Measurements from ENCODE around the gene JAZF1.
A peak's percentile ranks its signal among the peaks of the same experiment; 100 is the strongest.

The JAZF1 gene

GRCh38 chr7:28069388-28069787 lies 111.2 kb downstream of the JAZF1 start:
- DNase-seq = no peak

GRCh38 chr7:28068811-28069216 lies 111.8 kb downstream of the JAZF1 start:
- DNase-seq = no peak

- DNase-seq = no peak
Observed at GRCh38 chr7:28067171-28067570, 113.4 kb downstream of the JAZF1 start.

DNA sequence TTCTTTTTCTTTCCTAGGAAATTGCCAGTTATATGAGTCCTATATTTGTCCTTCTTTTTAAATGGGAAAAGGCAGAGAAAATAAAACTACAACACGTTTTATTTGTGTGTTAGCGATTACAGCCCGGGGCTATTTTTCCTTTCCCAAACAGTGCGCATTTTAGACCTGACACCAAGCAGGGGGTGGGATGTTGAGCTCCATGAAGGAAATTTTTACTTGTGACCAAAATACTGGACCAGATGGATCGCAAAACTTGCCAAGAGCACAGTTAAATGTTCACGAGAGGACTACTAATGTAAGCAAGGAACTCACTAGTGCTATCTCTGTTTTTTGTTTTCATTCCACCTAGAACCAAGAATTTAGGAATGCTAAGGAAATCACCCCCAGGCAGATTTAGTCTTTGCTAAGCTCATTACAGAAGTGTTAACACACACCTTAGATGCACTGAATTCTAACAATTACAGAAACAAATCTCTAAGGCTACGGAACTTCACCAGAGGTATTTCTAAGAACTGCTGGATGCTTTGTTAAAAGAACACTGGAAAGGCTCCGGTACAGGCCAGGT lies 114.8 kb downstream of the JAZF1 start:
- no peak for DNase-seq

GRCh38 chr7:28065308-28065707 lies 115.3 kb downstream of the JAZF1 start:
- DNase-seq = no peak

DNA sequence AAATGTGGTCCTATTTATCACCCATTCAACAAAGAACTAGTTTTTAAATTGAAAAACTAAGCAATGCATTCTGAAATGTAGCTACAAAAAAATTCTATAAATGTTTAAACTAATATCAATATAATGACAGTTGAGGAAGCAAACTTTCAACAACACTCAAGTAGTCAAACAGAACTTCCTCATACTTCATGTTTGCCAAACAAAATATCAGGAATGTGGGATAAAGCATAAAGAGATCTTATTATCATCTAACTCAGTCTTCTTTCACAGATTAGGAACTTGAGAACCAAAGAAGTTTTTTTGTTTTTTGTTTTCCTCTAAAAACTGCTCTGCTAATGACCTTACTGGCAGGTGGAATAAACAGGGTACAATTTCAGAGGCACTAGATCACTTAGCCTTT lies 116.2 kb downstream of the JAZF1 start:
- no peak for DNase-seq

- DNase-seq = peak; percentile 57
Observed at GRCh38 chr7:28062197-28062991, 118.2 kb downstream of the JAZF1 start.

DNA sequence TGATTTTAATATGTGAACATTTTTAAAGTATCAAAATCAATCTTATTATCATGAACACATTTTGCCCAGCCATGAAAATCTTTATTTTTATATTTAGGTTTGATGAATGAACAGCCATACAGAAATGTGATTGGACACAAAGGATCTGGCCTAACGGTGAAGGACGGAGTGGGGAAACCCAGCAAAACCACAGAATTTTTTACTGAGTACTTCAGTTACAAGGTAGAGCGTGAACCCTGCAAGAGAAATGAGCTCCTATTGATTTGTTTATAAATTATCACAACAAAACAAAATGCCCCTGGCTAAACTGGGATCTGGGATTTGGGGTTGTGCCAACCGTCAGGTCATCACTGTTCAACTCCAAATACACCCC lies 118.8 kb downstream of the JAZF1 start:
- DNase-seq = no peak

DNA sequence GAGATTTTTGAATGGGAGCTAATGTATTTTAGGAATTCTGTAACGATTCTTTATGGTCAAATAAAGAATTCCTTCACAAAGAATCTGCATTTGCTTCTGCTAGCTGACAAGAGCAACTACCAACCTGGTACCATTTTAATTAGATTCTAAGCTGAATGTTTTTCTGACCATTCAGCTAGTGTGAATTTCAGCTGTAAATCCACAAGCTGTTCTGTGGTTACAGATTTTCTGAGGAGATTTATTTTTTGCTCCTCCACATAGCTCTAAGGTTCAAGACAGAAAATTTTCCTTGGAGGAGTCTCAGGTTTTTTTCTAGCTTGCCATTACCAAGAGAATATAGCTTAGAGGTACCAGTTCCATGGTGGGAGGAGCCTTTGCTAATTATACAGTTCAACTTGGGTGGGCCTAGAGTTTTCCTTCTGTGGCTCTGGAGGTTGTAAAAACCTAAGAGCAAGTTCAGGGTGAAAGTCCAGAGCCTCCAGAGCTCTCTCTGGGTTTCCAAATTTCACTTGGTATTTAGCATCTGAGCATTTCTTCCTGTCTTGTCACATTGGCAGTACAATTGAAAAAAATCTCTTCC lies 120.1 kb downstream of the JAZF1 start:
- DNase-seq = no peak

- no peak for DNase-seq
Observed at GRCh38 chr7:28055161-28055544, 125.4 kb downstream of the JAZF1 start.

GRCh38 chr7:28054531-28055160 lies 125.9 kb downstream of the JAZF1 start:
- DNase-seq = no peak

DNA sequence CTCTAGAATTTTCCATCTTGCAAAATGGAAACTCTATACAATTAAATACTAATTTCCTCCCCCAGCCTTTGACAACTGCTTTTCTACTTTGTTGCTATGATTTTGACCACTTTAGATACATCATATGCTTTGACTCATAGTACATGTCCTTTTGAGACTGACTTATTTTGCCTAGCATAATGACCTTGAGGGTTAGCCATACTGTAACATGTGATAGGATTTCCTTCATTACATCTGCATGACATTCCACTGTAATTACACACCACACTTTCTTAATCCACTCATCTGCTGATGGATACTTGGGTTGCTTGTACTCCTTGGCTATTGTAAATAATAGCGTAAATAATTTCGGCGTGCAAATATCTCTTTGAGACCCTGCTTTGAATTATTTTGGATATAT lies 127.7 kb downstream of the JAZF1 start:
- DNase-seq = no peak

GRCh38 chr7:28048694-28049093 lies 131.9 kb downstream of the JAZF1 start:
- DNase-seq = no peak

DNA sequence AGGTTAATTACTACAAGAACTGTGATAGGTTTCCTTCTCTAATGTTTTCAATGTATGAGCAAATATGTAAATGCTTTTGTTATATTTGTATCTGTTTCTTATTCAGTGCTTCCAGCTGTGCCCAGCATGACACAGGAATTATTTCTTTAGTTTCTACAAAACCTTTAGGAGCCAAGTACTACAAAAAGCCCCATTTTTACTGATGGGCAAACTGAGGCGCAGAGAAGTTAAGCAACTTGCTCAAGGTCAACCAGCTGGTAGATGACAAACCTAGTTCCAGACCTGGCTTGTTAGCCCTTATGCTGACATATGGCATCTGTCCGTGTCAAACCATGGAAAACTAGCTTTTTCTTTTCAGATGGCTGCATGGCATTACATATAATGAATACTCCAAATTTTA lies 134.6 kb downstream of the JAZF1 start:
- DNase-seq = no peak

- DNase-seq = no peak
Observed at GRCh38 chr7:28045592-28045991, 135.0 kb downstream of the JAZF1 start.

GRCh38 chr7:28044825-28045224 lies 135.8 kb downstream of the JAZF1 start:
- DNase-seq = no peak

GRCh38 chr7:28042721-28043120 lies 137.9 kb downstream of the JAZF1 start:
- no peak for DNase-seq

- peak; percentile 9 for DNase-seq
Observed at GRCh38 chr7:28041508-28042314, 138.9 kb downstream of the JAZF1 start.

DNA sequence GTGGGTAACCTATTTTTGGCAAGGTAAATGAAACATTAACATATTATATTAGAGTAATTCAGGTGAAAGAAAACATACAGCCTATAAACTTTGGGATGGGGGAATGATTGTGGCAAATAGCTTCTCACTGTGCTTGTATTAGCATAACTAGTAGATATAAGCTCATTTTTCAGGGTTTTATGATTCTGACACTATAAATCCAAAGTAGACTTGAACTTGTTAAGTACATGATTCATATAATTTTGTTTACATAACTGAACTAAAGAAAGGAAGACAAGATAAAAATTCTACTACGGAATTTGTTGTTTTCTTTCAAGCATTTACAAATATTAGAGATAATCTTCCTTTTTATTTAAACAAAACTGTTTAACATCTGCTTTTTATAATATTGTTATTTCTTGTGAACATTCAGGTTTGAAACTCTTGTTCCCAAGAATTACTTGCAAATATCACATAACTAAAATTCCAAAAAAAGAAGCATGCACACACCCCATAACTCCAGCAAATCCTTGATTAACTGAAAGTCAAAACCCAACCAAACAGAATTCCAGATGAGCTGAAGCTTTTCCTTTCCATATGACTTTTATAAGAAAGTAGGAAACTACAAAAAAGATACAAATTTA lies 142.3 kb downstream of the JAZF1 start:
- DNase-seq = no peak

DNA sequence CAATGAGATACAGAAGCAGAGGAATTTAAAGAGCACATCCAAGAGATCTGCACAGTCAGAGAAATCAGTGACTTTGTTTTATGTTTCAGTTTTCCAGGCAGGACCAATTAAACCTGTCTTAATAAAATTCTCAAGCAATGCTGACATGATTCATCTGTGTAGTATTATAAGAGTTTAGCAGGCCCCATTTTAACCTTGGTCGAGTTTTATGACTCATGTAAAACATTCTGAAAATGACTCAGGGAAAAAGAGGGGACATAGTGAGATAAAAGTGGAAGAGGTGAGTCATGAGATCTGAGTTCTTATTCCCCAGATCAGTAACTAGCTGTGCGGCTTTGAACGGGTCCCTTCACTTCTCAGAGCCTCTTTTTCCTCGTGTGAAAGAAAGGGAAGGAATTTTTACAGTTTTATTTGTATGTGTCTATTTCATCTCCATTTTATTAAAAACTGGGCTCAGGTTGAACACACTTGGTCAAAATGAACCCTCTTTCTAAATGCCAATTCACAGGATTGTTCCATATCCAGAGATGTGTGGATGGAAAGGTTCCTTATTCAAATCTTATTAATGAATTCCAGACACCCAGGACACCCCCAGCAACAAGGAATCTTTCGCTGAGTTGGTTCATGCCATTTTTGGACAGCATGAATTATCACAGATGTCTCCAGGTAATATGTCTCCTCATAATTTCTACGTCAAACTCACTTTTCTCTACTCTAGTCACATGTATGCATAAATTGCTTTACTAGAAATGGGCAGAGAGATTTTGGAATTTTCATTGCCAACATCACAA lies 143.2 kb downstream of the JAZF1 start:
- peak; percentile 15 for DNase-seq

DNA sequence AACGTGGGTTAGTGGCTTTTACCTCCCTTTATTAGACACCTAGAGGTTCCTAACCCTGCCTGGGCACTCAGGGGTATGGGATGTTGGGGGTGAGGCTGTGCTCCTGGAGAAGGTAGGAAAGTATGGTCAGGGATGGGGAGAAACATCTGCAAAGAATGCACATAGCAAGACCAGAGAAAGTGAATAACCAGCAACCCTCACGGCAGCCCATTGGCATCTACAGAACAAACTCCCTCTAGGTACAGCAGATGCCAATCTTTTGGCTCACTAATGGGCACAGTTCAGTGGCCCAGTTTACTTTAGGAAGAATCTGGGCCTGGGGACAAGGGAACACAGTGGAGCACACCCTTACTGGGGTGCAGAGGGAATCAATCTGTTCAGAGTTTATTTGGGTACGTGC lies 143.9 kb downstream of the JAZF1 start:
- no peak for DNase-seq

DNA sequence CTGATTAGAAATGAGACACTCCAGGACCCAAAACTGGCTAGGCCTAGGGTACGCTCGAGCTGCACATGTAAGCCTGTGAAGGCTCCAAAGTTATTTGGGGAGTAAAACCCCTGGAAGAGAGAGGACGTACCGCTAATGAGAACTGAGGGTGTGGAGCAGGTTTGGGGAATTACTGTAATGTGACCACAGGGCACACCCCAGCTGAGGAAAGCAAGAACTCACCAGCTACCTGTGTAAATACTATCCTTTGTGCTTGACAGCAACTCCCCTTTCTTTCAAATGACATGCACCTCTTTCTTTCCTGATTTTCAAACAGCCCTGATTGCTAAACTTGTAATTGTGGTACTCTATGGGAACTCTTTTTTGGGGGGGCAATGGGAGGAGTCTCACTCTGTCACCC lies 147.2 kb downstream of the JAZF1 start:
- no peak for DNase-seq
